ENCODE measurements around the gene SKAP1.
"Not testable (repeated sequence)": the region's sequence is repeated elsewhere in the genome, so short reads cannot be mapped to it uniquely, and the experiment has no call there.

SKAP1 gene

DNA sequence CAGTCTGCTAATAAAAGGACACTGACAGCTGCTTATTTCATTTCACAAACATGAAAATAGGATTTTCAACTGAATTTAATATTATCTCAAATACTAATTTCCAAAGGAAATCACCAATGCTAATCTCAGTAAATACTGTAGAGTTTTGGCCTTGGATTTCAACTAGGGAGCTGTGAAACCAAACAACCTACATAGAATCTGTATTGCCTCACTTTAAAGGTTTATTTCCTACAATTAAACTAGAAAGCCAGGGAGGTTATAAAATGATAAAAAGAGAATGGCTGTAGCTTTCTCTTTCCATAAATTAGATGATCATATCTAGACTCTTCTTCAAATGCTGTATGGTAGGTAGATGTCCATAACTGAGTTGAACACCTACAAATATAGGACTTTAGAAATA, 82.8 kb downstream of the SKAP1 start:
- H4K20me1 ChIP-seq (ENCODE audit: insufficient read depth, low read length): no peaks in the 10 kb centered on the region
- 0 out of 2 replicates have a peak overlapping the region, but pooled peaks have one; percentile 14 for H3K4me3 ChIP-seq (ENCODE audit: low read length)
- peak overlapping the region; percentile 46 for H3K9ac ChIP-seq (ENCODE audit: low read length)
- H3K9me3 ChIP-seq (ENCODE audit: insufficient read depth, low read length): no peaks in the 10 kb centered on the region
- H3K4me2 ChIP-seq (ENCODE audit: low read length): peak overlapping the region; percentile 69
- TF ChIP-seq EZH2phosphoT487 (IDR thresholded peaks at IDR 0.05; ENCODE audit: low read depth) (no peak), CTCF (IDR thresholded peaks at IDR 0.05; ENCODE audit: low read depth, low read length) (no peak)
- H2AFZ ChIP-seq (ENCODE audit: low read depth, low read length): peak overlapping the region; percentile 76
- H3K36me3 ChIP-seq (replicated peaks; ENCODE audit: low read depth, low read length): no peaks in the 10 kb centered on the region
- H3K27ac ChIP-seq (ENCODE audit: low read length): peak overlapping the region; percentile 56
- no peaks in the 10 kb centered on the region for H3K27me3 ChIP-seq (ENCODE audit: low read depth, low read length)
- peaks cover 24% of the 10 kb centered on the region for H3K4me1 ChIP-seq (ENCODE audit: low read length)
- no peaks in the 10 kb centered on the region for H3K79me2 ChIP-seq (ENCODE audit: low read length)

DNA sequence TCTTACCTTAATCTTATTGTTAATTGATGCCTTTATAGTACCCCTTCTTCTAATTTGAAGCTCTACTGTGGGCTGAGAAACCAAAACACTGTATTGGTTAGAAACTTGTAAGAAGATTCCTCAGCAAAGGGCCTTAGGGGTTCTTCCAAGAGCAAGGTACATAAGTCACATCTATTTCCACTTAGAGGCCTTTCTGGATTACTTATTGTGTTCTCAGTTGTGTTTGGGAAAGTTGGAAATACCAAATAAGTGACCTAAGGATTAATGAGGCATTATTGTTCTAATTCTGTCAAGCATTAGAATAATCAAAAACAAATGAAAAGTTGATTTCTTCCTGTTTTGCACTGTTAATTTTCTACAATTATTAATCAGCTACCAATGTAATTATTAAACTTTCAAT, 85.8 kb downstream of the SKAP1 start:
- Histone ChIP-seq H3K9me3 (ENCODE audit: insufficient read depth, low read length) (no peaks in the 10 kb centered on the region), H3K36me3 (replicated peaks; ENCODE audit: low read depth, low read length) (no peaks in the 10 kb centered on the region), H3K4me2 (ENCODE audit: low read length) (no peak overlapping the region), H3K9ac (ENCODE audit: low read length) (no peak overlapping the region), H4K20me1 (ENCODE audit: insufficient read depth, low read length) (no peaks in the 10 kb centered on the region), H3K4me3 (ENCODE audit: low read length) (no peak overlapping the region), H3K79me2 (ENCODE audit: low read length) (no peaks in the 10 kb centered on the region), H3K27me3 (ENCODE audit: low read depth, low read length) (no peaks in the 10 kb centered on the region), H3K27ac (ENCODE audit: low read length) (no peak overlapping the region), H2AFZ (ENCODE audit: low read depth, low read length) (no peak overlapping the region), H3K4me1 (ENCODE audit: low read length) (peaks cover 21% of the 10 kb centered on the region)
- TF ChIP-seq CTCF (IDR thresholded peaks at IDR 0.05; ENCODE audit: low read depth, low read length): no peak
- no peak for TF ChIP-seq EZH2phosphoT487 (IDR thresholded peaks at IDR 0.05; ENCODE audit: low read depth)

GRCh38 chr17:48340916-48341315, 89.1 kb downstream of the SKAP1 start:
- TF ChIP-seq CTCF (IDR thresholded peaks at IDR 0.05; ENCODE audit: low read depth, low read length): no peak
- no peak for TF ChIP-seq EZH2phosphoT487 (IDR thresholded peaks at IDR 0.05; ENCODE audit: low read depth)
- Histone ChIP-seq H3K9me3 (ENCODE audit: insufficient read depth, low read length) (no peaks in the 10 kb centered on the region), H3K27me3 (ENCODE audit: low read depth, low read length) (no peaks in the 10 kb centered on the region), H3K4me3 (ENCODE audit: low read length) (no peak overlapping the region), H3K9ac (ENCODE audit: low read length) (no peak overlapping the region), H4K20me1 (ENCODE audit: insufficient read depth, low read length) (no peaks in the 10 kb centered on the region), H2AFZ (ENCODE audit: low read depth, low read length) (no peak overlapping the region), H3K4me1 (ENCODE audit: low read length) (peaks cover 7% of the 10 kb centered on the region), H3K27ac (ENCODE audit: low read length) (no peak overlapping the region), H3K79me2 (ENCODE audit: low read length) (no peaks in the 10 kb centered on the region), H3K36me3 (replicated peaks; ENCODE audit: low read depth, low read length) (no peaks in the 10 kb centered on the region), H3K4me2 (ENCODE audit: low read length) (no peak overlapping the region)

DNA sequence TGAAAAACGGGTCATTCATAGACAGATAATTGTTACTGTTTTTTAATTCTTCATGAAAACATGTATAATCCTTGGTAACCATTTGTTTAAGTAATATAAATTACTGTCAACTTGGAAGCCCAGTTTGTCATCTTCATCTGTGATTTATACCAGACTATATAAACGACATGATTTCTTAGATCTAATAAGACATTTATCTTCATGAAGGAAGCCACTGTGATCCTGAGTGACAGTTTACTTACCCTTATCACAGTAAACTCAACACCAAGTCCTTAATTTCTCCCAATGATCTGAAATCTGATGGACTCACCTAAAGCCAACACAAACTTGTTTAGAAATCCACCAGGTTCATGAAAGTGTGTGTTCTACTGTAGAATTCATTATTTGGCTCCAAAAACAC, 91.3 kb downstream of the SKAP1 start:
- Histone ChIP-seq H2AFZ (ENCODE audit: low read depth, low read length) (no peak overlapping the region), H3K4me1 (ENCODE audit: low read length) (peaks cover 8% of the 10 kb centered on the region), H4K20me1 (ENCODE audit: insufficient read depth, low read length) (no peaks in the 10 kb centered on the region), H3K9me3 (ENCODE audit: insufficient read depth, low read length) (no peaks in the 10 kb centered on the region), H3K27ac (ENCODE audit: low read length) (no peak overlapping the region), H3K4me2 (ENCODE audit: low read length) (no peak overlapping the region), H3K79me2 (ENCODE audit: low read length) (no peaks in the 10 kb centered on the region), H3K36me3 (replicated peaks; ENCODE audit: low read depth, low read length) (no peaks in the 10 kb centered on the region), H3K27me3 (ENCODE audit: low read depth, low read length) (no peaks in the 10 kb centered on the region), H3K9ac (ENCODE audit: low read length) (no peak overlapping the region), H3K4me3 (ENCODE audit: low read length) (no peak overlapping the region)
- TF ChIP-seq CTCF (IDR thresholded peaks at IDR 0.05; ENCODE audit: low read depth, low read length): no peak
- no peak for TF ChIP-seq EZH2phosphoT487 (IDR thresholded peaks at IDR 0.05; ENCODE audit: low read depth)

DNA sequence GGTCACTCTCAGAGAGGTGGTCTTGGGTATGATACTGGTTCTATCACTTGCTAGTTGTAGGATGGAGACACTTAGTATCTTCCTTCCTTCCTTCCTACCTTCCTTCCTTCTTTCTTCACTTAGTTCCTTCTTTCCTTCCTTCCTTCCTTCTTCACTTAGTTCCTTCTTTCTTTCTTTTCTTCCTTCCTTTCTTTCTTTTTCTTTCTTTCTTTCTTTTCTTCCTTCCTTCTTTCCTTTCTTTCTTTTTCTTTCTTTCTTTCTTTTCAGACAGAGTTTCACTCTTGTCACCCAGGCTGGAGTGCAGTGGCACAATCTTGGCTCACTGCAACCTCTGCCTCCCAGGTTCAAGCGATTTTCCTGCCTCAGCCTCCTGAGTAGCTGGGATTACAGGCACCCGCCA, 92.1 kb downstream of the SKAP1 start:
- not testable (repeated sequence) for H3K9ac ChIP-seq (ENCODE audit: low read length); H3K27me3 ChIP-seq (ENCODE audit: low read depth, low read length); H4K20me1 ChIP-seq (ENCODE audit: insufficient read depth, low read length); H2AFZ ChIP-seq (ENCODE audit: low read depth, low read length); H3K36me3 ChIP-seq (replicated peaks; ENCODE audit: low read depth, low read length); H3K4me3 ChIP-seq (ENCODE audit: low read length); H3K27ac ChIP-seq (ENCODE audit: low read length); H3K9me3 ChIP-seq (ENCODE audit: insufficient read depth, low read length); H3K79me2 ChIP-seq (ENCODE audit: low read length); H3K4me2 ChIP-seq (ENCODE audit: low read length)
- peaks cover 16% of the 10 kb centered on the region for H3K4me1 ChIP-seq (ENCODE audit: low read length)
